HL-60 (cell line): ENCODE data around the gene WIPF1.

ENCODE experiments used
- POLR2AphosphoS5 ChIP-seq: IDR thresholded peaks from 2 replicates; pipeline ENCODE4 v1.6.1; 2012; ENCODE audit warnings: low read depth
- TF ChIP-seq, protein P1 (sequence below): IDR thresholded peaks from one replicate; pipeline ENCODE4 v1.5.1; 2011; ENCODE audit warnings: low read length, control low read depth, inconsistent platforms; ENCODE audit not compliant: insufficient read depth
- TF ChIP-seq, protein P2 (sequence below): IDR thresholded peaks from 2 replicates; pipeline ENCODE4 v1.6.1; 2012; ENCODE audit warnings: low read depth; ENCODE audit not compliant: insufficient replicate concordance

DNA sequence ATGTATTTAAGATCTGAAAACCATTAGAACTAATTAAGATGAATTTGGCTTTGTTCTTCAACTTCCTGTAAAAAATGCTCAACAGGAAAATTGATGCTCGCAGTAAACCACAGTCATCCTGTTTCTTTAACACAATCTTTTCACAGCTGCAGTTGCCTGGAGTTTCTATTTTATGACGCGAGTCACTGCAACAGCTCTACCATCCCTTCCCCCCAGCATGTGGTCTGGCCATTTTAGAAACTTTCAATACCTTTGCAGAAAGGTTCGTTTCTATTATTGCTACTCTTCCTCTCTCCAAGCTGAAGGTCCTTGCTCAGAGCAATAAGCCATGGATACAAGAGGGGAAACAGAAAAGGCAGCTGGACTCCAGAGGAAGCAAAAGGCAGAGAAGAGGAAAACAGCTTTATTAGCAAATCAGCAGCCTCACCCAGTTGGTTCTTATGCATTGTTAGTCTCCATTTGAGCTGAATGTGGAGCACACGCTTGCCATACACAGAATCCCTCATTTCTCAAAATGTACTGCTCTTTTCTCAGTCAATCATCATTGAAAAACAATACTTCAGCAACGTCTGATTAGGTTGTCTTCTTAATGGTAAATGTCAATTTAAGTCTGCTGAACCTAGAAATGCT, 3.9 kb downstream of the WIPF1 start:
- TF ChIP-seq, protein P1, sequence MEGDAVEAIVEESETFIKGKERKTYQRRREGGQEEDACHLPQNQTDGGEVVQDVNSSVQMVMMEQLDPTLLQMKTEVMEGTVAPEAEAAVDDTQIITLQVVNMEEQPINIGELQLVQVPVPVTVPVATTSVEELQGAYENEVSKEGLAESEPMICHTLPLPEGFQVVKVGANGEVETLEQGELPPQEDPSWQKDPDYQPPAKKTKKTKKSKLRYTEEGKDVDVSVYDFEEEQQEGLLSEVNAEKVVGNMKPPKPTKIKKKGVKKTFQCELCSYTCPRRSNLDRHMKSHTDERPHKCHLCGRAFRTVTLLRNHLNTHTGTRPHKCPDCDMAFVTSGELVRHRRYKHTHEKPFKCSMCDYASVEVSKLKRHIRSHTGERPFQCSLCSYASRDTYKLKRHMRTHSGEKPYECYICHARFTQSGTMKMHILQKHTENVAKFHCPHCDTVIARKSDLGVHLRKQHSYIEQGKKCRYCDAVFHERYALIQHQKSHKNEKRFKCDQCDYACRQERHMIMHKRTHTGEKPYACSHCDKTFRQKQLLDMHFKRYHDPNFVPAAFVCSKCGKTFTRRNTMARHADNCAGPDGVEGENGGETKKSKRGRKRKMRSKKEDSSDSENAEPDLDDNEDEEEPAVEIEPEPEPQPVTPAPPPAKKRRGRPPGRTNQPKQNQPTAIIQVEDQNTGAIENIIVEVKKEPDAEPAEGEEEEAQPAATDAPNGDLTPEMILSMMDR, result no peak
- TF ChIP-seq, protein P2, sequence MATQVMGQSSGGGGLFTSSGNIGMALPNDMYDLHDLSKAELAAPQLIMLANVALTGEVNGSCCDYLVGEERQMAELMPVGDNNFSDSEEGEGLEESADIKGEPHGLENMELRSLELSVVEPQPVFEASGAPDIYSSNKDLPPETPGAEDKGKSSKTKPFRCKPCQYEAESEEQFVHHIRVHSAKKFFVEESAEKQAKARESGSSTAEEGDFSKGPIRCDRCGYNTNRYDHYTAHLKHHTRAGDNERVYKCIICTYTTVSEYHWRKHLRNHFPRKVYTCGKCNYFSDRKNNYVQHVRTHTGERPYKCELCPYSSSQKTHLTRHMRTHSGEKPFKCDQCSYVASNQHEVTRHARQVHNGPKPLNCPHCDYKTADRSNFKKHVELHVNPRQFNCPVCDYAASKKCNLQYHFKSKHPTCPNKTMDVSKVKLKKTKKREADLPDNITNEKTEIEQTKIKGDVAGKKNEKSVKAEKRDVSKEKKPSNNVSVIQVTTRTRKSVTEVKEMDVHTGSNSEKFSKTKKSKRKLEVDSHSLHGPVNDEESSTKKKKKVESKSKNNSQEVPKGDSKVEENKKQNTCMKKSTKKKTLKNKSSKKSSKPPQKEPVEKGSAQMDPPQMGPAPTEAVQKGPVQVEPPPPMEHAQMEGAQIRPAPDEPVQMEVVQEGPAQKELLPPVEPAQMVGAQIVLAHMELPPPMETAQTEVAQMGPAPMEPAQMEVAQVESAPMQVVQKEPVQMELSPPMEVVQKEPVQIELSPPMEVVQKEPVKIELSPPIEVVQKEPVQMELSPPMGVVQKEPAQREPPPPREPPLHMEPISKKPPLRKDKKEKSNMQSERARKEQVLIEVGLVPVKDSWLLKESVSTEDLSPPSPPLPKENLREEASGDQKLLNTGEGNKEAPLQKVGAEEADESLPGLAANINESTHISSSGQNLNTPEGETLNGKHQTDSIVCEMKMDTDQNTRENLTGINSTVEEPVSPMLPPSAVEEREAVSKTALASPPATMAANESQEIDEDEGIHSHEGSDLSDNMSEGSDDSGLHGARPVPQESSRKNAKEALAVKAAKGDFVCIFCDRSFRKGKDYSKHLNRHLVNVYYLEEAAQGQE, result no peak
- peak; percentile 49; the same call in 1 of the 2 replicates for TF ChIP-seq POLR2AphosphoS5
